Renal pelvis (tissue), 4 donors: ENCODE data around the gene SPATA2L. TPM values are rescaled to one million over a fixed set of nuclear protein-coding genes. Genes with fewer than 3 reads are reported as not detected.

Experiments
- DNase-seq: peaks from one replicate; pipeline ENCODE4 v3.0.0-alpha.2; 2013
- polyA plus RNA-seq, 3 donors: library from polyadenylated mRNA; unstranded; fragments of 120-200 nt; gene quantifications; one replicate each; pipeline ENCODE4 v1.2.1, GENCODE V29; 2013; ENCODE audit not compliant: insufficient read length in 3 of 3

The SPATA2L gene
- polyA plus RNA-seq, 3 donors: 7.5 to 9.0 (median 9.0) TPM

GRCh38 chr16:89658221-89658879, 43.2 kb downstream of the SPATA2L start:
- DNase-seq: no peak

- DNase-seq: peak; percentile 86
Measured at GRCh38 chr16:89657442-89658220, 43.9 kb downstream of the SPATA2L start, which contains the start of the genes CHMP1A and SPATA33. Gene CHMP1A (minus strand): TSS chr16:89657708. CDS start chr16:89657588, 120 bp downstream. Gene SPATA33 (plus strand): TSS chr16:89657836. CDS start chr16:89657912, 76 bp downstream.

GRCh38 chr16:89656435-89657121, 44.9 kb downstream of the SPATA2L start:
- DNase-seq: no peak

- no peak for DNase-seq
Measured at GRCh38 chr16:89655062-89655643, 46.4 kb downstream of the SPATA2L start.

- no peak for DNase-seq
Measured at GRCh38 chr16:89653656-89654295, 47.7 kb downstream of the SPATA2L start.

- no peak for DNase-seq
Measured at GRCh38 chr16:89651584-89651983, 49.9 kb downstream of the SPATA2L start.

- no peak for DNase-seq
Measured at GRCh38 chr16:89646906-89647305, 54.6 kb downstream of the SPATA2L start.

Other genes starting within 250 kb of the SPATA2L start
- 100 to 1,000 TPM in 2 of 3 donors, 10 to 100 TPM in 1; 98.8 to 129 (median 113) TPM for gene ANKRD11, start 211.1 kb downstream of the SPATA2L start, polyA plus RNA-seq
- gene SPG7, start 193.3 kb downstream of the SPATA2L start, polyA plus RNA-seq: 100 to 1,000 TPM in 2 of 3 donors, 10 to 100 TPM in 1; 90.6 to 139 (median 130) TPM
- gene RPL13, start 141.0 kb downstream of the SPATA2L start, polyA plus RNA-seq: 1,000 to 10,000 TPM; 2,112 to 2,734 (median 2,679) TPM
- 1 to 10 TPM; 4.2 to 8.7 (median 5.6) TPM for gene CPNE7, start 125.9 kb downstream of the SPATA2L start, polyA plus RNA-seq
- 10 to 100 TPM; 31.6 to 76.5 (median 60.1) TPM for gene DPEP1, start 88.1 kb downstream of the SPATA2L start, polyA plus RNA-seq
- gene CHMP1A, start 44.0 kb downstream of the SPATA2L start, polyA plus RNA-seq: 10 to 100 TPM; 82.8 to 96.3 (median 91.1) TPM
- gene SPATA33, start 43.9 kb downstream of the SPATA2L start, polyA plus RNA-seq: 10 to 100 TPM; 16.5 to 18.3 (median 17.3) TPM
- gene CDK10, start 15.0 kb downstream of the SPATA2L start, polyA plus RNA-seq: 100 to 1,000 TPM; 115 to 150 (median 147) TPM
- 10 to 100 TPM; 12.8 to 16.8 (median 14.7) TPM for gene VPS9D1, start 19.2 kb upstream of the SPATA2L start, polyA plus RNA-seq
- 10 to 100 TPM; 25.4 to 38.7 (median 32.9) TPM for gene ZNF276, start 19.8 kb upstream of the SPATA2L start, polyA plus RNA-seq
- 10 to 100 TPM; 27.3 to 46.2 (median 38.7) TPM for gene FANCA, start 114.9 kb upstream of the SPATA2L start, polyA plus RNA-seq
- gene SPIRE2, start 126.8 kb upstream of the SPATA2L start, polyA plus RNA-seq: 10 to 100 TPM; 10.8 to 18.1 (median 17.5) TPM
- 100 to 1,000 TPM; 138 to 168 (median 157) TPM for gene TCF25, start 171.9 kb upstream of the SPATA2L start, polyA plus RNA-seq
- 1 to 10 TPM; 3.1 to 6.4 (median 5.3) TPM for gene MC1R, start 217.2 kb upstream of the SPATA2L start, polyA plus RNA-seq
- gene TUBB3, start 221.6 kb upstream of the SPATA2L start, polyA plus RNA-seq: 10 to 100 TPM in 2 of 3 donors, 1 to 10 TPM in 1; 8.0 to 16.8 (median 13.9) TPM
- 10 to 100 TPM; 41.9 to 52.0 (median 47.1) TPM for gene DEF8, start 247.1 kb upstream of the SPATA2L start, polyA plus RNA-seq